KMS-11 (cell line): ENCODE measurements around the gene CTRB2.
"Not testable (repeated sequence)": the region's sequence is repeated elsewhere in the genome, so short reads cannot be mapped to it uniquely, and the experiment has no call there.

ENCODE experiments used
- H2AFZ ChIP-seq: fragments of 200-600 bp; sonication (generic); 2 replicates; pipeline ENCODE4 v1.6.1; 2016; ENCODE audit warnings: antibody characterized with exemption, mixed run types, low read depth
- H3K27ac ChIP-seq: fragments of 200-600 bp; sonication (generic); 2 replicates; pipeline ENCODE4 v1.6.1; 2016; ENCODE audit warnings: mild to moderate bottlenecking, mixed run types
- H3K27me3 ChIP-seq: fragments of 200-600 bp; sonication (generic); 2 replicates; pipeline ENCODE4 v1.6.1; 2017; ENCODE audit warnings: mild to moderate bottlenecking, low read depth, mixed run types, moderate library complexity; ENCODE audit not compliant: insufficient read depth
- H3K36me3 ChIP-seq: fragments of 200-600 bp; sonication (generic); 2 replicates; pipeline ENCODE4 v1.6.1; 2017; ENCODE audit warnings: mild to moderate bottlenecking, mixed run types; ENCODE audit not compliant: insufficient read depth
- H3K4me1 ChIP-seq: fragments of 200-600 bp; sonication (generic); 2 replicates; pipeline ENCODE4 v1.6.1; 2016; ENCODE audit warnings: mild to moderate bottlenecking, low read depth, mixed run types; ENCODE audit not compliant: poor library complexity, severe bottlenecking
- H3K4me2 ChIP-seq: fragments of 200-600 bp; sonication (generic); 2 replicates; pipeline ENCODE4 v1.7.0; 2016; ENCODE audit warnings: mild to moderate bottlenecking, mixed run types
- H3K4me3 ChIP-seq: fragments of 200-600 bp; sonication (generic); IDR thresholded peaks from 2 replicates; pipeline ENCODE4 v1.6.1; 2017; ENCODE audit warnings: low read depth, low read length, mixed read lengths; ENCODE audit not compliant: insufficient read depth
- H3K79me2 ChIP-seq: fragments of 200-600 bp; sonication (generic); 2 replicates; pipeline ENCODE4 v1.6.1; 2016; ENCODE audit warnings: low read depth, mixed run types; ENCODE audit not compliant: insufficient read depth
- H3K9ac ChIP-seq: fragments of 200-600 bp; sonication (generic); 2 replicates; pipeline ENCODE4 v1.6.1; 2016; ENCODE audit warnings: mild to moderate bottlenecking, mixed run types
- H4K20me1 ChIP-seq: fragments of 200-600 bp; sonication (generic); 2 replicates; pipeline ENCODE4 v1.6.1; 2016; ENCODE audit warnings: mild to moderate bottlenecking, mixed run types; ENCODE audit not compliant: insufficient read depth
- TF ChIP-seq, protein P1 (sequence below): fragments of 200-600 bp; sonication (generic); conservative IDR thresholded peaks from 2 replicates; pipeline ENCODE4 v1.6.1; 2017; ENCODE audit warnings: low read depth, mild to moderate bottlenecking, antibody characterized with exemption, low read length, moderate library complexity, mixed read lengths

Gene CTRB2

DNA sequence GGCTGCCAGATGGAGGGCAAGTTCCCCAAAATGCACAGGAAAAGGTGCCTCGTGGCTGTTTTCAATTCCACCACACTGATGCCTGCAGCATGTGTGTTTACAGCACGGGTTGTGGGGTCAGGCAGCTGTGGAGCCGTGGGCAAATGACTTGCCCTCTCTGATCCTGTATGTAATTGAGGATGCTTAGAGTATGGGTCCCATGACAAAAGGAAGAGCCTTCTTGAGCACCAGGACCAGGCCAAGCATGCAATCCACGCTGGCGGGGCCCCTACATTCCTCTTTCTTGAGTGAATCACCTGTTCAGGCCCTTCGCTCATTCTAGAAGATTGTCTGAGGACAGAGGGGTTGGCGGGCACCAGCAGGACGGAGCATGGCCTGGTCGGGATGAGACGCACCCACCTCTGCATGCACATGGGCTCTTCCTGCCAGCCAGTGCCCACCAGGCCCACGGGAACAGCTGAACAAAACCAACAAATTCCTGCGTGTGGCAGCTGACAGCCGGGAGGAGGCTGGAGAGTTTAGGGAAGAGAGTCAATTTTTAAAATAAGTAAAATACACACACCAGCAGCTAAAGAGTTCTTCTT lies 1.4 kb upstream of the CTRB2 start:
- Histone ChIP-seq H3K36me3 (no peaks in the 10 kb centered on the region), H3K4me2 (no peak overlapping the region), H4K20me1 (no peaks in the 10 kb centered on the region), H2AFZ (no peak overlapping the region), H3K27me3 (no peaks in the 10 kb centered on the region), H3K4me1 (no peaks in the 10 kb centered on the region), H3K4me3 (no peak overlapping the region), H3K79me2 (no peaks in the 10 kb centered on the region), H3K9ac (no peak overlapping the region), H3K27ac (no peak overlapping the region)
- TF ChIP-seq, protein P1, sequence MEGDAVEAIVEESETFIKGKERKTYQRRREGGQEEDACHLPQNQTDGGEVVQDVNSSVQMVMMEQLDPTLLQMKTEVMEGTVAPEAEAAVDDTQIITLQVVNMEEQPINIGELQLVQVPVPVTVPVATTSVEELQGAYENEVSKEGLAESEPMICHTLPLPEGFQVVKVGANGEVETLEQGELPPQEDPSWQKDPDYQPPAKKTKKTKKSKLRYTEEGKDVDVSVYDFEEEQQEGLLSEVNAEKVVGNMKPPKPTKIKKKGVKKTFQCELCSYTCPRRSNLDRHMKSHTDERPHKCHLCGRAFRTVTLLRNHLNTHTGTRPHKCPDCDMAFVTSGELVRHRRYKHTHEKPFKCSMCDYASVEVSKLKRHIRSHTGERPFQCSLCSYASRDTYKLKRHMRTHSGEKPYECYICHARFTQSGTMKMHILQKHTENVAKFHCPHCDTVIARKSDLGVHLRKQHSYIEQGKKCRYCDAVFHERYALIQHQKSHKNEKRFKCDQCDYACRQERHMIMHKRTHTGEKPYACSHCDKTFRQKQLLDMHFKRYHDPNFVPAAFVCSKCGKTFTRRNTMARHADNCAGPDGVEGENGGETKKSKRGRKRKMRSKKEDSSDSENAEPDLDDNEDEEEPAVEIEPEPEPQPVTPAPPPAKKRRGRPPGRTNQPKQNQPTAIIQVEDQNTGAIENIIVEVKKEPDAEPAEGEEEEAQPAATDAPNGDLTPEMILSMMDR = no peak

DNA sequence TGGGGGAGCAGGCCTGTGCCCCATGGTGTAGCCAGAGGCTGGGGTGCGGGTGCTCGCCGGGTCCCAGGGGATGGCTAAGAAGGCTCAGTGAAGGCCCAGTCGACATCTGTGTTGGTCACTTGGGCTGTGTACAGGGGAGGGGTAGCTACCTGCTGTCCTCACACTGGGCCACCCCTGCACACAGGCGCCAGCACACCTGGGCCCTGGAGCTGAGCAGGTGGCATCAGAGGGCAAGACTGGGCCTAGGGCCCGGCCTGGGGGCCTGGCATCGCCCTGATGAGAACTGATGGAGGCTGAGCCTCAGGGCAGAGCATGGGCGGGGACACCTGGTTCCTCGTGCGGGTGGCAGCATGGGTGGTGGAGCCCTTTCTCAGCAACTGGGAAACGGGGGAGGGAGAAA lies 870 bp upstream of the CTRB2 start:
- H3K27ac ChIP-seq = no peak overlapping the region
- TF ChIP-seq, protein P1 = no peak

DNA sequence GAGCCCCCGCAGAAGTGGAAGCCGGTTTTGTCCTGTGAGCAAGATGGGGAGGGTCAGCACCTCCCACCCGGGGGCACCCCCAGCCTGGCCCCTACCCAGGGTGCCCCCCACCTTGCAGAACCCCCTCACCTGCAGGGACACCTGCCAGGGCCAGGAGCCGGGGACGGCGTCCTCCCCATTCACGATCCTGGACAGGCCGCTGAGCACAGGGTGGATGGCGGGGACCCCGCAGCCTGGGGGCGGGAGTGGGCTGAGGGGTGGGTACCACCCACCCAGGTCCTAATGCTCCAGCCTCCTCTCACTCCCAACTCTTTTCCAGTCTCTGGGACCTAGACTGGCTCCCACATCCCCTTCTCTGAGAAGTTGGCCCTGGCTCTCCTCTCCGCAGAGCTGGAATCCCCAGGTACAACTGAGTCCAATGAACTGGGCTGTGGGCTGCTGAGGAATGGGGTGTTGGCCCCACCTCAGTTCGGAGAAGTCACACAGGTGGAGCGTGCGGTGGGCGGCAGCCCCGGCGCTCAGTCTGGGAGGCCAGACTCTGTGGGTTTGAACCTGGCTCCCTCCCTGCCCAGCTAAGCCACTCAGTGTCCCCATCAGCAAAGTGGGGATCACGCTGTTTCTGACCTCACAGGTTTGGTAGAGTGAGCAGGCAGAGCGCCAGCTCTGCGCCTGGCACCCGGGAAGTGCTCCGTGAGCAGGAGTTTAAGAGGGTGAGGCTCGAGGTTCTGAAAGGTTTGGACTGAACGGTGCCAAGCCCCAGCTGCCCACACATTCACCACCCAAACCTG lies 806 bp downstream of the CTRB2 start:
- not testable (repeated sequence) for H3K4me2 ChIP-seq, H3K79me2 ChIP-seq, H4K20me1 ChIP-seq, H3K9ac ChIP-seq, H3K27me3 ChIP-seq, H3K27ac ChIP-seq, H3K36me3 ChIP-seq, H2AFZ ChIP-seq, H3K4me3 ChIP-seq, H3K4me1 ChIP-seq

More for the DNA sequence above, 870 bp upstream of the CTRB2 start:
- Histone ChIP-seq H2AFZ (no peak overlapping the region), H3K79me2 (no peaks in the 10 kb centered on the region), H3K4me1 (no peaks in the 10 kb centered on the region), H3K4me3 (no peak overlapping the region), H3K4me2 (no peak overlapping the region), H3K27me3 (no peaks in the 10 kb centered on the region), H3K9ac (no peak overlapping the region), H3K36me3 (no peaks in the 10 kb centered on the region), H4K20me1 (no peaks in the 10 kb centered on the region)

DNA sequence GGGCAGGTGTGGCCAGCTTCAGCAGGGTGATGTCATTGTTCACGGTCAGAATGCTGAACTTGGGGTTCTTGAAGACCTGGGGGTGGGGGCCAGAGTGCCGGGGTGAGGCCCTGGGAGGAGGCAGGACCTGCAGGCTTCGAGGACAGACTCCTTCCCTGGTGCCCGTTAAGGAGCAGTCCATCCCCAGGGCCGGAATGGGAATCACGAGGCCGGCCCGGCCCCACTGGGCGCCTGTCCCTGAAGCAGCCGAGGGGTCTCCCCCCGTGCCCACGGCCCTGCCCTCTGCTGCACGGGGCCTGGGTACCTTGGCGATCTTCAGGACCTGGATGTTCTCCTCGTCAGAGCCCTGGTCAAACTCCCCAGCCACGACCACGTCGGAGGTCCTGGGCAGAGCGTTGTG lies 1.5 kb downstream of the CTRB2 start:
- not testable (repeated sequence) for H3K36me3 ChIP-seq, H3K4me2 ChIP-seq, H3K27me3 ChIP-seq, H3K79me2 ChIP-seq, H2AFZ ChIP-seq, H4K20me1 ChIP-seq, H3K4me3 ChIP-seq, H3K27ac ChIP-seq, H3K4me1 ChIP-seq, H3K9ac ChIP-seq

DNA sequence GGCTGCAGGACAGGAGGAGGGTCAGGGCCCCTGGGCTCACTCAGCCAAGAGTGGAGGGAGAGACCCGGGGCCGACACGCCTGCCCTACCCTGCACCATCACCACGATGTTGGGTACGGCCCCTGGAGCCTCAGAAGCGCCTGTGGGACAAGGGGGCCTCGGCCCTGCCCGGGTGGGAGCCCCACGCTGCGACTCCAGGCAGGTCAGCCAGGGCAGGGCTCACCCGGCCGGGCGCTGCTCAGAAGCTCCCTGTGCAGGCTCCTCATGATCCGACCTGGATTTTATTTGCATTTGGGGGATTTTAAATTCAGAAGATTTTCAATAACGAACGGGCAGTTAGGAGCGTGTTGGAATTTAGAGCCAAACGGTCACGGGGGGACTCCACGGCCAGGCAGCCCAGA lies 2.1 kb downstream of the CTRB2 start:
- not testable (repeated sequence) for H3K4me1 ChIP-seq, H2AFZ ChIP-seq, H3K27ac ChIP-seq, H4K20me1 ChIP-seq, H3K79me2 ChIP-seq, H3K27me3 ChIP-seq, H3K36me3 ChIP-seq, H3K4me3 ChIP-seq, H3K9ac ChIP-seq, H3K4me2 ChIP-seq

DNA sequence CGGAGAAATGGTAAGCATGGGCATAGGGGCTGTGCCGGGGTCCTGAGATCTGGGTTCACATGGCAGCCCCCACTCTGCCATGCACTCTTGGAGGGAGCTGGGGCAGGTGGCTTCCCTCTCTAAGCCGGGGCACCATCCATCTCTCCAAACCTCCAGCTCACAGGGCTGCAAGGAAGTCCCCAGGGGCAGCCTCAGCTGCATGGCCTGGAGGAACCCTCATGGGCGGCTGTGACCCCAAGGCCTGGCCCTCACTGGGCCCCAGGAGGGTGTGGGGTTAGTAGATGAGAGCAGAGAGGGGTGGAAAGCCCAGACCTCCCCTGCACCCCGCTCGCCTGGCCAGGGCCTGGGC lies 2.6 kb downstream of the CTRB2 start:
- Histone ChIP-seq H3K36me3 (no peaks in the 10 kb centered on the region), H3K4me3 (no peak overlapping the region), H4K20me1 (no peaks in the 10 kb centered on the region), H3K4me2 (no peak overlapping the region), H3K27me3 (no peaks in the 10 kb centered on the region), H3K4me1 (peaks cover 3% of the 10 kb centered on the region), H2AFZ (no peak overlapping the region), H3K9ac (no peak overlapping the region), H3K27ac (no peak overlapping the region), H3K79me2 (no peaks in the 10 kb centered on the region)
- TF ChIP-seq, protein P1 = no peak
